ENCODE measurements around the gene CCDC80.

Gene CCDC80

GRCh38 chr3:112550859-112551258, 90.1 kb downstream of the CCDC80 start (continued):
- no peak for TF ChIP-seq REST (tag by site-specific recombination; IDR thresholded peaks at IDR 0.05)
